Measurements from ENCODE around the gene FXYD1.
"Not testable (repeated sequence)": the region's sequence is repeated elsewhere in the genome, so short reads cannot be mapped to it uniquely, and the experiment has no call there.

FXYD1 gene

GRCh38 chr19:35138305-35138892 lies at the start of gene FXYD1:
Gene FXYD1, plus strand, starts transcription at chr19:35138824. Its CDS starts 1,256 bp downstream, at chr19:35140080.
- DNase-seq (ENCODE audit: low read depth): no peak

- DNase-seq (ENCODE audit: low read depth): no peak
Observed at GRCh38 chr19:35089554-35089953, 49.1 kb upstream of the FXYD1 start.

DNA sequence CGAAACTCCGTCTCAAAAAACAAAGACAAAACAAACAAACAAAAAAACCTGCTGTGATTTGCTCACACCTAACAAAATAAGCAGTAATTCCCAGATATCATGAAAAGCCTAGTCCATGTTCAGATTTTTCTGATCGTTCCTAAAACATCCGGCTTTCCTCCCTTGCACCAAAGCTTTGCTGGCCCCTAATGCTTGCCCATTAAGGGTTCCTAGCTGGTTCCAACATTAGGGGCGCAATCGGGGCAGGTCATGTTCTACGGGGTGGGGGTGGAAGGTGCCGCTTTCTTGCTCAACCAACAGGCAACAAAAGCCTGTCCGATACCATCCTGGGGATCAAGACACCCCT lies 48.5 kb upstream of the FXYD1 start:
- no peak for DNase-seq (ENCODE audit: low read depth)

DNA sequence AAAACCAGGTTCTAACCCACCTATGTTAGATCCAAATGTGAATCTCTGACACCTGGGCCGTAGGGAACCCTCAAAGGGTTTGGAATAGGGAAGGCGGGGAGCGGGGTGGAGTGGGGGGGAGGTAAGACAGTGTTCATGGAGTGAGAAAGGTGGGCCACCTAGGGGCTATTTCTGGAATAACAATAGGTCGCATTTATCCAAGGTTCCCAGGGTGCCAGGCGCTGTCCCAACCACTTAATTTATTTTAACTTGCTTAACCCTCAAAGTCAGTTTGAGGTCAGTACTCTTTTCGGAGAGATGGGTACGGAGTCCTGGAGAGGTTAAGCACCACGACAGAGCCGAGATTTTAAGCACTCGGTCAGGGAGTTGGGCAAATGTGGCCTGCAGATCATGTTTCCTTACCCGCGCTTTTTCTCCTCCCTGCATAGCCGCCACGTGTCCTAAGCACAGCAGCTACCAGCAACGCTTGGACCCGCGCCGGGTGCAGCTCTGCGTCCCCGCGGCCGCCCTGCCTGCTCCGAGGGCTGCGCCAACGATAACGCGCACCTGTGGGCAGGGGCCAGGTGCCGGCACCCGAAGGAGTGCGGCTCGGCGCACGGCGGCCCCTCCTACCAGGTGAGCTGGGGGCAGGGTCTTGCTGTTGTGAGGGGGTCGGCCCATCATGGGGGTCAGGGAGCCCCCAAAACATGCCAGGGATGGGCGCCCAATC lies 48.0 kb upstream of the FXYD1 start:
- DNase-seq (ENCODE audit: low read depth): peak; percentile 23

DNA sequence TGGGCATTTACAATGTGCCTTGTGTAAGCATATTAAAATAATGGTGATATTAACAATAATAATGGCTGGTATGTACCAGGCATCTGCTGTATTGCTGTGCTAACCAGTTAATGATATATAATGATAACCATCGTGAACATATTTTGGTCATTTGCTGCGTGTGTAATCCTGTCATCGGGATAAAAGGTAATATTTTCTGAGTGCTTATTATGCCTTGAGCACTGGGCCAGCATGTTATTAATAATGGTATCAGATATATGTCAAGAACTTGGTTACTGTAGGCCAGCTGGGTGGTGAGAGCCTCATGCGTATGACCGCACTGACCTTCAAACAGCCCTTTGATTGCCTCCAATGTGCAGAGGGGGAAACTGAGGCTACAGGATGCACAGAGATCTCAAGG lies 45.2 kb upstream of the FXYD1 start:
- DNase-seq (ENCODE audit: low read depth): no peak

- DNase-seq (ENCODE audit: low read depth): no peak
Observed at GRCh38 chr19:35093941-35094647, 44.5 kb upstream of the FXYD1 start.

- DNase-seq (ENCODE audit: low read depth): no peak
Observed at GRCh38 chr19:35094656-35095055, 44.0 kb upstream of the FXYD1 start.

DNA sequence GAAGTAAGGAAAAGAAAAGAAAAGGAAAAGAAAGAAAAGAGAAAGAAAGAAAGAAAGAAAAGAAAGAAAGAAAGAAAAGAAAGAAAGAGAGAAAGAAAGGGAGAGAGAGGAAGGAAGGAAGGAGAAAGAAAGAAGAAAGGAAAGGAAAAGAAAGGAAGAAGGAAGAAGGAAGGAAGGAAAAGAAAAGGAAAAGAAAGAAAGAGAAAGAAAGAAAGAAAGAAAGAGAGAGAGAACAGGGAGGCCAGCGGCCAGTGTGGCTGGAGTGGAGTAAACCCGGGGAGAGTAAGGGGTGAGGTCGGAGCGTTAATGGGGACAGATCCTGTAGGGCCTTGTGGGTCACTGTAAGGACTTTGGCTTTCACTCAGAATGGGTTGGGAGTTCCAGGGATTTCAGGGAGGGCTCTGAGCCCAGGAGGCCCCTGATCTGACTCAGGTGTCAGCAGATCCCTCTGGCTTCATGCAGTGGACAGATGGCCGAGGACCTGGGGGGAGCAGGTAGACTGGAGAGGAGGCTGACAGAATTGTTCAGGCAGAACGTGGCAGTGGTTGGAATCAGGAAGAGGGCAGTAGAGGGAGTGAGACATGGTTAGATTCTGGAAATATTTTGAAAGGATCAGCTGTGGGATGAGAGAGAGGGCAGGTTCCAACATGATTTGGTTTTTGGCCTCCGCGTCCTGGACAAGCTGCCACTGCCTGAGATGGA lies 42.8 kb upstream of the FXYD1 start:
- DNase-seq (ENCODE audit: low read depth): no peak

DNA sequence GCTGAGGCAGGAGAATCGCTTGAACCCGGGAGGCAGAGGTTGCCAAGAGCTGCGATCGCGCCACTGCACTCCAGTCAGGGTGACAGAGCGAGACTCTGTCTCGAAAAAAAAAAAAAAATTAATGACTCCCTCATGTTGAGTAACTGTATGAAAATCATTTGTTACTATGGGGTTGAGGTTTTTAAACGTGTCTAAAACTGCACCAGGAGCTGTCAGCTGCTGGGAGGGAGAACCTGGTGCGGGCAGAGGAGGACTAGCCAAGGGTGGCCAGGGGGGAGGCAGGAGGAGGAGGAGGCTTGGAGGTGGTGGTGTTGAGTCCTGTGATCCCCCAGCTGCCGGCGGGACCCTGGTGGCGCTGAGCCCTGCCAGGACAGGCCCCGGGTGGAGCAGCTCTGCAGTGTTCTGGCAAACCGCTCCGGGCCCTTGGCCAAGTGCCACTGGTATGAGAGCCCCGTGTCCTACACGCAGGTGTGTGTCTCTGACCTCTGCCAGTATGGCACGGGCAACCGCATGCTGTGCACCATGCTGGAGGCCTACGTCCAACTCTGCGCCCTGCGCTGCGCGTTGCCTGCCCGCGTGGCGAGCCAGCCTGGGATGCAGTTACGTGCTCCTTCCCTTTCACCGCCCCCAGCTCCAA lies 40.1 kb upstream of the FXYD1 start:
- no peak for DNase-seq (ENCODE audit: low read depth)

GRCh38 chr19:35099155-35099896 lies 39.3 kb upstream of the FXYD1 start:
- no peak for DNase-seq (ENCODE audit: low read depth)

DNA sequence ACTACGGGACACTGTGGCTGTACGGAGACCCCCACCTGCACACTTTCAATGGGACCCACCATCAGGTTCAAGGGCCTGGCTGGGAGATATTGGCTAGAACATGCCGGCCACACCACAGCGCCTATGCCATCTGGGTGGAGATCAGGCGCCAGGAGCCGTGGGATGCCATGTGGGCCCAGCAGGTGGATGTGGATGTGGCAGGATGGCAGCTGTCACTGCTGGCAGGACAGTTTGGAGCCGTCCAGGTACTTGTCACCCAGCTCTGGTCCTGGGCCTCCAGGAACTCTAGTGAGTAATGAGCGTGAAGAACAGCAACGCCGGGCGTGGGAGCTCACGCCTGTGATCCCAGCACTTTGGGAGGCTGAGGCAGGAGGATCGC lies 38.7 kb upstream of the FXYD1 start:
- DNase-seq (ENCODE audit: low read depth): no peak

- DNase-seq (ENCODE audit: low read depth): no peak
Observed at GRCh38 chr19:35100588-35101533, 37.8 kb upstream of the FXYD1 start.

- not testable (repeated sequence) for DNase-seq (ENCODE audit: low read depth)
Observed at GRCh38 chr19:35101949-35102348, 36.7 kb upstream of the FXYD1 start.

DNA sequence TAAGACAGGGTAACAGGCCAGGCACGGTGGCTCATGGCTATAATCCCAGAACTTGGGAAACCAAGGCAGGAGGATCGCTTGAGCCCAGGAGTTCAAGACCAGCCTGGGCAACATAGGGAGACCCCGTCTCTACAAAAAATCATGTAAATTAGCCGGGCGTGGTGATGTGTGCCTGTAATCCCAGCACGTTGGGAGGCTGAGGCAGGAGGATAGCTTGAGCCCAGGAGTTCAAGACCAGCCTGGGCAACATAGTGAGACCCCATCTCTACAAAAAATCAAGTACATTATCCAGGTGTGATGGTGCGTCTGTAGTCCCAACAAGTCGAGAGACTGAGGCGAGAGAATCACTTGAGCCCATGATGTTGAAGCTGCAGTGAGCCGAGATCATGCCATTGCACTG lies 35.0 kb upstream of the FXYD1 start:
- DNase-seq (ENCODE audit: low read depth): not testable (repeated sequence)

GRCh38 chr19:35104361-35104760 lies 34.3 kb upstream of the FXYD1 start:
- DNase-seq (ENCODE audit: low read depth): no peak

- DNase-seq (ENCODE audit: low read depth): no peak
Observed at GRCh38 chr19:35105047-35105410, 33.6 kb upstream of the FXYD1 start.

- no peak for DNase-seq (ENCODE audit: low read depth)
Observed at GRCh38 chr19:35105411-35106290, 33.0 kb upstream of the FXYD1 start.

DNA sequence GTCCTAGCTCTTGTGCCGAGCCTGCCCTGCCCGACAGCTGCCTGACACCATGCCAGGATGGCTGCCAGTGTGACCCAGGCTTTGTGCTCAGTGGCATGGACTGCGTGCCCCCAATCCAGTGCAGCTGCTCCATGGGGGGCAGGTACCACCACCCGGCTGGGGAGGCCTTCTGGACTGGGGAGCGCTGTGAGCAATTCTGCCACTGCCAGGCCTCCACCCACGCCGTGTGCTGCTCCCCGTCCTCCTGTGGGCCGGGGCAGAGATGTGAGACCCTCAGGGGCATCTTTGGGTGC lies 32.4 kb upstream of the FXYD1 start:
- no peak for DNase-seq (ENCODE audit: low read depth)

DNA sequence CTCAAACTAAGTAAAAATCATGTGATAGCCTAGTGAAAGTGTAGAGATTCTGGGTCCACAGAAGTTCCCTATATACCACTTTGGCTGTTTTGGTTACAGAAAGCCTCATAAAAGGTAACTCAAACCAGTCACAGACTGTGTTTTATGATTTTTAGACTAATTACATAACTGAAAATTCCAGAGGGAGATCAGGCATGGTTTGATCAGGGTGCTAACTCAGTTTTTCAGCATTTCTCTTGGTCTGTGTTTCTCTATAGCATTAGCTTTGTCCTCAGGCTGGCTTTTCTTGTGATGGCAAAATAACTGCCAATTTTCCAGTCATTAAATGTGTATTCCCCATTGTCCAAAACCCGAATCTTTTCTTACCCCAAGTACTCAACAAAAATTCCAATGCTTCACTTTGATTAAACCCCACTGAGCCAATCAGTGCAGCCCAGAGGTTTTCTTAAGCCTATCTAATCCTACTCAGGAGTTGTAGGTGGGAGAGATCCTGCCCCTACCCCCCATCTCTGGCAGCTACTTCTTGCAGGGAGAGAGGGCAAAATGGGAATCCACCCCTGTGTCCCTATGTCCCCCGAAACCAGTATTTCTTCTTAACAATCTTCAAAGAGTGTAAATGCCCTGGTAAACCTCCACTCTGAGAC lies 31.6 kb upstream of the FXYD1 start:
- DNase-seq (ENCODE audit: low read depth): no peak
